HepG2 (cell line): ENCODE measurements around the gene MASP2. TPM values are rescaled to one million over a fixed set of nuclear protein-coding genes. Genes with fewer than 3 reads are reported as not detected.
A peak's percentile ranks its signal among the peaks of the same experiment; 100 is the strongest.

Experiments used
- GABPA ChIP-seq, 2 experiments: IDR thresholded peaks; 2 replicates each; pipeline ENCODE4 v1.6.1; 2011 to 2016; ENCODE audit warnings: low read depth in 2 of 2, low read length in 1 of 2, missing biosample characterization in 1 of 2, missing genetic modification characterization in 1 of 2
- MIER2 ChIP-seq: IDR thresholded peaks from 2 replicates; pipeline ENCODE4 v1.6.1; 2016; ENCODE audit warnings: missing biosample characterization, missing genetic modification reagents
- NFKBIZ ChIP-seq: IDR thresholded peaks from 2 replicates; pipeline ENCODE4 v1.6.1; 2018; ENCODE audit warnings: missing genetic modification reagents, missing compliant biosample characterization
- PPARG ChIP-seq: conservative IDR thresholded peaks from 2 replicates; pipeline ENCODE4 v1.6.1; 2016; ENCODE audit warnings: missing biosample characterization, missing genetic modification reagents
- RXRA ChIP-seq: sonication (generic); formaldehyde crosslinking; IDR thresholded peaks from 2 replicates; pipeline ENCODE4 v1.5.1; 2020; ENCODE audit warnings: missing genetic modification reagents
- SATB2 ChIP-seq: sonication (generic); formaldehyde crosslinking; IDR thresholded peaks from 2 replicates; pipeline ENCODE4 v1.5.0; 2020; ENCODE audit warnings: missing genetic modification reagents
- SIN3A ChIP-seq: IDR thresholded peaks from 2 replicates; pipeline ENCODE4 v1.6.1; 2011; ENCODE audit warnings: low read depth, mild to moderate bottlenecking, control low read depth, low read length, borderline replicate concordance
- ZBTB44 ChIP-seq: sonication (generic); formaldehyde crosslinking; IDR thresholded peaks from 2 replicates; pipeline ENCODE4 v1.4.0; 2020; ENCODE audit warnings: missing genetic modification reagents
- ZNF160 ChIP-seq: sonication (generic); formaldehyde crosslinking; IDR thresholded peaks from 2 replicates; pipeline ENCODE4 v1.8.0; 2022; ENCODE audit warnings: mild to moderate bottlenecking, inconsistent platforms, missing genetic modification reagents
- ZNF33B ChIP-seq: sonication (generic); formaldehyde crosslinking; IDR thresholded peaks from 2 replicates; pipeline ENCODE4 v1.5.1; 2020; ENCODE audit warnings: mild to moderate bottlenecking, missing genetic modification reagents
- ZNF543 ChIP-seq: sonication (generic); formaldehyde crosslinking; IDR thresholded peaks from 2 replicates; pipeline ENCODE4 v1.4.0; 2020; ENCODE audit warnings: mild to moderate bottlenecking, missing genetic modification reagents
- ZNF567 ChIP-seq: sonication (generic); formaldehyde crosslinking; IDR thresholded peaks from 2 replicates; pipeline ENCODE4 v1.8.1; 2023; ENCODE audit warnings: mild to moderate bottlenecking, missing genetic modification reagents, borderline replicate concordance
- ZNF609 ChIP-seq: sonication (generic); formaldehyde crosslinking; IDR thresholded peaks from 2 replicates; pipeline ENCODE4 v1.4.0; 2020; ENCODE audit warnings: mild to moderate bottlenecking, missing genetic modification reagents, borderline replicate concordance
- ZNF687 ChIP-seq: sonication (generic); formaldehyde crosslinking; IDR thresholded peaks from 2 replicates; pipeline ENCODE4 v1.5.1; 2020; ENCODE audit warnings: mild to moderate bottlenecking, missing genetic modification reagents, moderate library complexity
- ZNF746 ChIP-seq: sonication (generic); formaldehyde crosslinking; IDR thresholded peaks from 2 replicates; pipeline ENCODE4 v1.8.0; 2022; ENCODE audit warnings: mild to moderate bottlenecking, missing genetic modification reagents
- ZNF83 ChIP-seq: sonication (generic); formaldehyde crosslinking; IDR thresholded peaks from 2 replicates; pipeline ENCODE4 v1.4.0; 2020; ENCODE audit warnings: missing genetic modification reagents, mild to moderate bottlenecking, borderline replicate concordance
- polyA plus RNA-seq, 8 experiments: library from polyadenylated mRNA; depleted of rRNA in 3 of 8; stranded (reverse) in 7 of 8; unstranded in 1 of 8; fragments of >200 nt; fragmentation: Illumina TruSeq in 4 of 8; extraction: Trizol in 4 of 8; gene quantifications; 2 replicates each; pipeline versions ENCODE4 v1.2.1 to v1.2.3, GENCODE V29; 2011 to 2016; ENCODE audit warnings: low read depth in 4 of 8, missing spikeins in 1 of 8, mixed read lengths in 1 of 8; ENCODE audit not compliant: insufficient read depth in 1 of 8
- total RNA-seq, 5 experiments: library from RNA; depleted of rRNA; stranded (reverse); fragments of >200 nt; fragmentation: Illumina TruSeq; extraction: Trizol; gene quantifications; 2 replicates each; pipeline ENCODE4 v1.2.3, GENCODE V29; 2016; ENCODE audit warnings: low read depth in 1 of 5

MASP2 gene
- total and polyA plus RNA-seq, 2 of the 13 experiments (the other 11 are each of a cell fraction or from before 2014, with no cell fraction given): 7.1 to 11.8 TPM

DNA sequence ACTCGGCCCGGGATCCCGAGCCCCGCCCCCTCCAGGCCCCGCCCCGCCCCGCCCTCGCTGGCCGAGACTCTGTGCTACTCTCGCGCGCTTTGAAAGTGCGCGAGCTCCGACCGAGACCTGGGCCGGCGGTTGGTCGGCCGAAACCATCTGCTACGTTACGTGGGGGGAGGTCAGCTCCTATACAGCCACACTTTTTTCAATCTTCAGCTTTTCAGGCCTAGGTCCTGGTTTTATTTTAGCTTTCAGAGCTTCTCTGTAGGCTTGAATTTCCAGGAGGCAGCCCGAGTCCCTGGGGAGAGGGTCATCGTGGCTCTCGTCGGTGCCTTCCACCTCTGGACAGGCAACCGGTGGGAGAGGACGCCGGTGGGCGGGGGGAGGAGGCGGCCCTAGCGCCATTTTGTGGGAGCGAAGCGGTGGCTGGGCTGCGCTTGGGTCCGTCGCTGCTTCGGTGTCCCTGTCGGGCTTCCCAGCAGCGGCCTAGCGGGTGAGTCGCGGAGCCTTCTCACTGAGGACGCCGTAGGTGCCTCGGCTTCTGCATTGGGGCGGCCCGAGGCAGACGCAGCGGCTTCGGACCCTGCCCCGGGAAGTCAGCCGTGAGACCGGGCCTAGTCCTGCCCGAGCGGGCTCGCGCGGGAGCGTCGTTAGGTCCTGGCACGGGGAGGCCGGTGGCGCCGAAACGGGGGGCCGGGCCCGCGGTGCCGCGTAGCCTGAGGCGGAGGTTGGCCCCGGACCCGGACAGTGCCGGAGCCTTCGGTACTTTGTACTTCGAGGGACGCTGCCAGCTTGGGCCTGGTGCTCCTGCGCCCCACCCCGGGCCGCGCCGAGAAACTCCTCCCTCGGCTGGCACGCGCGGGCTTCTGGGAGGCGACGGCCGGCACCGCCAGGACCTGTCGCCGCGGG lies 34.5 kb downstream of the MASP2 start, which contains the start of gene TARDBP (continued):
- TF ChIP-seq ZBTB44 (no peak), ZNF33B (0 out of 2 replicates have a peak, but pooled peaks have one; percentile 3), ZNF687 (peak; percentile 90), MIER2 (CRISPR knock-in tag) (no peak), ZNF543 (CRISPR knock-in tag) (peak; percentile 91), ZNF609 (CRISPR knock-in tag) (peak; percentile 57; the same call in 1 of the 2 replicates), ZNF567 (peak; percentile 67; the same call in 1 of the 2 replicates), RXRA (peak; percentile 65; the same call in 1 of the 2 replicates), ZNF746 (CRISPR knock-in tag) (no peak), NFKBIZ (0 out of 2 replicates have a peak, but pooled peaks have one; percentile 36), GABPA (IDR thresholded peaks at IDR 0.05; ENCODE audit: low read depth, low read length) (no peak), GABPA (CRISPR knock-in tag; IDR thresholded peaks at IDR 0.05; ENCODE audit: low read depth) (peak; percentile 51; the same call in 1 of the 2 replicates), ZNF83 (CRISPR knock-in tag) (peak; percentile 92; the same call in 1 of the 2 replicates), ZNF160 (CRISPR knock-in tag) (peak; percentile 87), PPARG (CRISPR knock-in tag) (no peak), SATB2 (CRISPR knock-in tag) (peak; percentile 72; the same call in 1 of the 2 replicates), SIN3A (0 out of 2 replicates have a peak, but pooled peaks have one; percentile 21)
